GM19023 (cell line): Measurements from ENCODE around the gene ARHGAP4.
A peak's percentile ranks its signal among the peaks of the same experiment; 100 is the strongest.

Experiments used
- ATAC-seq: cut with Tn5 transposase; IDR thresholded peaks from one replicate; pipeline ENCODE4 v1.9.1; 2021; ENCODE audit warnings: mild to moderate bottlenecking, moderate library complexity; ENCODE audit not compliant: unreplicated experiment

ARHGAP4 gene

DNA sequence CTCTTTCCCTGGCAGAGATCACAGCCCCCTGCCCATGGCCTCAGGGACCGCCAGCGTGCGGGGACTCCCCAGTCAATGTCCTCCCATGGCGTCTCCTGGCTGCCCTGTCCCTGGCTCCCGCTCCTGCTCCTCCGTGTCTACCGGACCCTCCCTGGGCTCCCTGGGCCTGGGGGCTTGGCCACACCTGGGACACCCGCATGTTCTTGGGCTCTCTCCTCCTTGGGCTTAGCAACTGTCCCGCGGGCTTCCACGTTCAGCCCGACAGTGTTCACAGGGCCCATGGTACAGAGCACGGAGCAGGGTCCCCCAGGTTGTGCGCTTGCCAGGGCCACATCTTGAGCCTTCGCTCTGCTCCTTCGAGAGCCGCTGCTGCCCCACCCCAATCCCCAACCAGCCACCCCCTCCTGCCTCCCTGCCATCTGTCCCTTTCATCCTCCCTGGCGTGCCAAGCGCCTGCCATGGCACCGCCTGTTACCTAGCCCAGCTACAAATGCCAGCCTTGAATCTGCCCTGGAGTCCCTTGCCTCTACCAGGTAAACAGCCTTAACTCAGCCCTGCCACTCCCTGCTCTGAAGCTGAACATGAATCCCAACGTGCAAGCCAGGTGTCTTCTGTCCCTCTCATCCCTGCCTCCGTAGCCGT lies 17.7 kb downstream of the ARHGAP4 start:
- ATAC-seq = no peak

DNA sequence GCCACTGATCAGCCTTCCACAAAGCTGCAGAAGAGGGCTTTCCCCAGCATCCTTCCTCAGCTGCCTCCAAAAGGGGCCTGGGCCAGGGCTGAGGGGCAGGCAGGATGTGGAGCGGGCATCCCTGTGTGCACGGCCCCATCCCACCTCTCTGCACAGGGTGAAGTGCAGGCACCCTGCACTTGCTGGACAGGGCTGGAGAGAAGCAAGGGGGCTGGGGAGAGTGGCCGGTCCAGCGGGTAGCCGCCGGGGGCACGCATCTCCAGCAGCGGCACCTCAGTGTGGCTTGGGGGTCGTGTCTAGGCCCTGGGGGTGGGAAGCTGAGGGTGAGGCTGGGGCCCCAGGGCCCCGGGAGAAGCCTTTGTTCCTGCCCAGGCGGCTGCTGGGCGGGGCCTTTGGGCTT lies 18.6 kb downstream of the ARHGAP4 start:
- ATAC-seq = no peak

DNA sequence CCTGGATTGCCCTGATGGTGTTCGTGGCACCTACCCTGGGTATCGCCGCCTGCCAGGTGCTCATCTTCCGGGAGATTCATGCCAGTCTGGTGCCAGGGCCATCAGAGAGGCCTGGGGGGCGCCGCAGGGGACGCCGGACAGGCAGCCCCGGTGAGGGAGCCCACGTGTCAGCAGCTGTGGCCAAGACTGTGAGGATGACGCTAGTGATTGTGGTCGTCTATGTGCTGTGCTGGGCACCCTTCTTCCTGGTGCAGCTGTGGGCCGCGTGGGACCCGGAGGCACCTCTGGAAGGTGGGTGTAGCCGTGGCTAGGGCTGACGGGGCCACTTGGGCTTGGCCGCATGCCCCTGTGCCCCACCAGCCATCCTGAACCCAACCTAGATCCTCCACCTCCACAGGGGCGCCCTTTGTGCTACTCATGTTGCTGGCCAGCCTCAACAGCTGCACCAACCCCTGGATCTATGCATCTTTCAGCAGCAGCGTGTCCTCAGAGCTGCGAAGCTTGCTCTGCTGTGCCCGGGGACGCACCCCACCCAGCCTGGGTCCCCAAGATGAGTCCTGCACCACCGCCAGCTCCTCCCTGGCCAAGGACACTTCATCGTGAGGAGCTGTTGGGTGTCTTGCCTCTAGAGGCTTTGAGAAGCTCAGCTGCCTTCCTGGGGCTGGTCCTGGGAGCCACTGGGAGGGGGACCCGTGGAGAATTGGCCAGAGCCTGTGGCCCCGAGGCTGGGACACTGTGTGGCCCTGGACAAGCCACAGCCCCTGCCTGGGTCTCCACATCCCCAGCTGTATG lies 19.7 kb downstream of the ARHGAP4 start:
- ATAC-seq = no peak

DNA sequence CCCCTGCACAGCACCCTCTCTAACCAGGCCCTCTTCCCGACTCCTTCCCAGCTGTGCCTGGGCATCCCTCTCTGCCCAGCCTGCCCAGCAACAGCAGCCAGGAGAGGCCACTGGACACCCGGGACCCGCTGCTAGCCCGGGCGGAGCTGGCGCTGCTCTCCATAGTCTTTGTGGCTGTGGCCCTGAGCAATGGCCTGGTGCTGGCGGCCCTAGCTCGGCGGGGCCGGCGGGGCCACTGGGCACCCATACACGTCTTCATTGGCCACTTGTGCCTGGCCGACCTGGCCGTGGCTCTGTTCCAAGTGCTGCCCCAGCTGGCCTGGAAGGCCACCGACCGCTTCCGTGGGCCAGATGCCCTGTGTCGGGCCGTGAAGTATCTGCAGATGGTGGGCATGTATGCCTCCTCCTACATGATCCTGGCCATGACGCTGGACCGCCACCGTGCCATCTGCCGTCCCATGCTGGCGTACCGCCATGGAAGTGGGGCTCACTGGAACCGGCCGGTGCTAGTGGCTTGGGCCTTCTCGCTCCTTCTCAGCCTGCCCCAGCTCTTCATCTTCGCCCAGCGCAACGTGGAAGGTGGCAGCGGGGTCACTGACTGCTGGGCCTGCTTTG lies 20.5 kb downstream of the ARHGAP4 start:
- no peak for ATAC-seq

DNA sequence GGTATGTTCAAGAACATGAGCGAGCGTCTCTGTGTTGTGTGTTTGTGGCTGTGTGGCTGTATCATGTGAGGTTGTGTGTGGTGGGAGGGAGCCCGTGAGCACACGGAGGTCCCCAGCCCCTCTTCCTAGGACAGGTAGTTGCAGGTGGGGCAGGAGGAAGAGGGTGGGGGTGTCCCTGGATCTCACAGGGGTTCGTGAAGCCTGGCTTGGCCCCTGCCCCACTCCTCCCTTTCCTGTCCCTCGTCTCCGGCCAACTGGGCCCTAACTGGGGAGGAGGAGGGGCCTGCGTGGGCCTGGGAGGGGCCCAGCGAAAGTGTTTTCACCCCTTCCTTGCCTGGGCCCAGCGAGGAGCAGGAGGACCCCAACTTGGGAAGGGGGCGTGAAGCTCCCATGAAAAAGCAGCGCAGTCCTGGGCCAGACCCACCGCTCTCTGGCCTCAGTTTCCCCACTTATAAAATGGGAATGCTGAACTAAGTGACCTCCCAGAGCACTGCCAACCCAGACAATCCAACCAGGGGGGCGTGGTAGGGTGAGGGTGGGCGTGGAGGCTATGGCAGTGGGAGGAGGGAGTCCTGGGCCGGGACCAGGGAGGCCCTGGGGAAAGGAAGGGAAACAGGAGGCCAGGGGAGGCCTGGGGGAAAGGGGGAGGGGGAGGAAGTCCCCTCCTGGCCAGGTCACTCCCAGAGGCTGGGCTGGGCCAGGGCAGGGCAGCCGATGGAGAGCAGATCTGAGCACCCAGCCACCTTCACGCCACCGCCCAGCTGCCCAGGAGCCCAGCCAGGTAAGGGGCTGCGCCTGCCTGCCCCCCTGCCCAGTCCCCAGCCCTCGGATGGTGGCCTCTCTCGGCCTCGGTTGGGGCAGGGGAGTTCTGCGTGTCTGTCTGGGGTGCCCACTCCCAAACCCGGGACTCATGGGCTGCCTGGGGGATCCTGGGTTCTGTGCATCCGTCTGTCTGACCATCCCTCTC lies 21.8 kb downstream of the ARHGAP4 start, which contains the start of gene AVPR2:
Gene AVPR2, plus strand, starts transcription at position 683 of the 967 bp plus-strand sequence. CDS start 473 bp downstream, outside the sequence.
- ATAC-seq = no peak

GRCh38 chrX:153903238-153903980 lies 22.7 kb downstream of the ARHGAP4 start:
- no peak for ATAC-seq

DNA sequence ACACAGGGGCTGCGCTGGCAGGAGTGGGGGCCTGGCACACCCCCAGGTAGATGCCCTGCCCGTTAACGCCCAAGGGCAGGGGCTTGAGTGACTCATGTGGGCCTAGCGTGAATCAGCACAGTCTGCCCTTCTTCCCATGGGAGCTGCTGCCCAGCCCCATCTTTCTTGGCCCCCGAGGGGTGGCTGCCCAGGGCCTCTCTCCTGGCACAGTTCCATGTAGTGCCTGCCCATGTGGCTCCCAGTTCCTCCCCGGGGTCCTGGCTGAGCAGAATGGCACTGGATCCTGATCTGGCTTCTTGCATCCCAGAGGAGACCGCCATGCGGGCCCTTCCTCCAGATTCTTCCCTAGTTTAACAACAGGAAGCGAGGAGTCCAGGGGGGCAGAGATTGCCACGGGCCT lies 23.7 kb downstream of the ARHGAP4 start:
- no peak for ATAC-seq

DNA sequence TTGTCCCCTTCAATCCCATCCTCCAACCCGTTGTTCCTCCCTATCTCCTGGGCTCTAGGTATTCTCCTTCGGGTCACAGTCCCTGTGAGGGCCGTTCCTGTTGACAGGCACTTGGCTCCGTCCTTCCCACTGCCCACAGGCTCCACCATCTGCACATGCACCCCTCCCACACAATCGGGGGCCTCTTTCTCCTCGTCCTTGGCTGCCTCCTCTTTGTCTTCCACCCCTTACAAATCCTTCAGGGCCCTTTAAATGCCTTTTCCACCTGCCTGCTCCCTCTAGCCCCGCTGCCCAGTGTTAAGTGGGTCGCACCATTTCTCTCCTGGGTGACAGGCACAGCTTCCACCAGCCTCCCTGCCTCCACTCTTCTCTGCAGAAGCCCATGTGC lies 24.3 kb downstream of the ARHGAP4 start:
- ATAC-seq = no peak

DNA sequence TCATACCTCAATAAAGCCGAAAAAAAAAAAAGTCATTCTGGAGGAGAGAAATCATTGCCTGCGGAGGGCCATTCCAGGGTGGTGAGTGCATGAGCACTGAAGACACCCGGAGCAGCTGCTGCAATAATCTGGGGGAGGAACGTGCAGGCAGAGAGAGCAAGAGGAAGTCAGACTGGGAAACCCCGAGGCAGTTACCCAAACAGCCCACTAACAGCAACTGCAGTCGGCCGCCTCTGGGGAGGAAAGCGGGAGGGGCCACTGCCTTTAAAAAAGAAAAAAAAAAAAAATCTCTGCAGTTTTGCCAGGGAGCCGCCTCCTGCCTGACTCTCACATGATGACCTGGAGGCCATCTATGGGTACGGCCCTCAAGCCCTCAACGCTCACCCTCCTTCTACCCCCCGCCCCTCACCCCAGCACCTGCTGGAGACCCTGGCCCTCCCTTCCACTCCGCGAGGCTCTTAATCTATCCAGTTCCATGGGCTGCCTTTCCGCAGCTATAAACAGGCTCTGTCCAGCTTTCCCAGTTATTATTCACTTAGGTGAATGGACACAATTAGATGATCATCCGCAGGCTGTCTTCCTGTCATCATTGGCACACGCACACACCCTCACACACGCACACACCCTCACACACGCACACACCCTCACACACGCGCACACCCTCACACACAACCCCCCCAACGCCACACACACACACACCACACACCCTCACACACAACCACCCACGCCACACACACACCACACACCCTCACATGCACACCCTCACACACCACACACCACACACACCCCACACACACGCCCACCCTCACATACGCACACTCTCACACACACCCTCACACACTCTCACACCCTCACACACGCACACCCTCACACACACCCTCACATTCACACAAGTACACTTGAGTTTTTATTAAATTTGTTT lies 25.0 kb downstream of the ARHGAP4 start:
- peak; percentile 69 for ATAC-seq

GRCh38 chrX:153897899-153898298 lies 28.2 kb downstream of the ARHGAP4 start:
- no peak for ATAC-seq

DNA sequence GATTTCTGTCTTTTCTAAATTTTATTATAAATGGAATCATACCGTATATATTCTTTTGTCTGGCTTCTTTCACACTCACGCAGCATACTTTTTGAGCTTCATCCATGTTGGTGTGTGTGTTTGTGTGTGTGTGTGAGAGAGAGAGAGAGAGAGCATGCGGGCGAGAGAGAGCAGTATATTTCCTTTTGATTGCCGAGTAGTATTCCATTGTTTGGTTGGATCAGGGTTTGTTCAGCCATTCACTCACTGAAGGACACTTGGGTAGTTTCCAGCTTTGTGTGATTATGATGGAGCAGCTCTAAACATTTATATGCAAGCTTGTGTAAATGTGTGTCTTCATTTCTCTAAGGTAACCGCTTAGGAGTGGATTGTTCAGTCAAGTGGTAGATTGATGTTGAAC lies 36.9 kb downstream of the ARHGAP4 start:
- ATAC-seq = no peak

DNA sequence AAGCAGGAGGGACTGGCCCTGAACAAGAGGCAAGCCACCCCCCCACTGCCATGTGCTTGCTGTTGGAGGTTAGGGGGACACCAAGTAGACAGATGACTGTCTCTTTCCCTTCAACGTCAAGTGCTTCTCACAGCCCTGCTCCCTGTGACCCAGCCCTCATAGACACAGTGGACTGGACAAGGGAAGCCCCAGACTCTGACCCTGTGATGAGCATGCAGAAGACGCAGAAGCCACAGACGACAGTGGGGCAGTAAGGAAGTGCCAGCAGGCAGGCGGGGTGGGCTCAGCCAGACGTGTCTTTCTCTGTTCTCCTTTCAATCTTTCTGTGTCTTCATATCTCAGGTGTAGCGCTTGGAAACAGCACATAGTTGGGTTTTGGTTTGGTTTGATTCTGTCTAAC lies 37.7 kb downstream of the ARHGAP4 start:
- ATAC-seq = no peak

- ATAC-seq = no peak
These were observed 38.7 kb downstream of the ARHGAP4 start for GRCh38 chrX:153887385-153887784.

DNA sequence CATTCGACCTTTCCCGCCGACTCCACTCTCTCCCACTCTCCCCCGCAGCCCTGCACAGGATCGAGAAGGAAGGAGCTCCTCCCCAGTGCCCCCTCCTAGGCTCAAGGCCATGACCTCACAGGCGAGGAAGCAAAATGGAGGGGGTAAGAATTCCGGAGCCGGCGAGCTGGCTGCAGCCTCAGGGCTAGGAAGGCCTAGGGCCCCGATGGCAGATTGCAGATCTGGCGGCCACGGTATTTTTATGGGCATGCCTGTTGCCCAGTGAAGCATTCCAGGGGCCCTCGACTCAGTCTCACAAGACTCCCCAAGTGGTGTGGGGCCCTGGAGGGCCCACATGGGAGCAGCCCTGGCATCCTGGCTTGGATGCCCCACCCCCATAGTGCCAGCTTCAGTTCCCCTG lies 39.1 kb downstream of the ARHGAP4 start:
- ATAC-seq = no peak

- ATAC-seq = no peak
These were observed 39.8 kb downstream of the ARHGAP4 start, which contains the start of gene L1CAM for GRCh38 chrX:153885968-153886903. Gene L1CAM (minus strand): TSS chrX:153886173. CDS start chrX:153875836, 10,337 bp downstream.

GRCh38 chrX:153885208-153885787 lies 40.8 kb downstream of the ARHGAP4 start:
- no peak for ATAC-seq

- ATAC-seq = no peak
These were observed 41.5 kb downstream of the ARHGAP4 start for GRCh38 chrX:153884590-153884989.

GRCh38 chrX:153884136-153884535 lies 41.9 kb downstream of the ARHGAP4 start:
- no peak for ATAC-seq
